NOMO-1 treated with DMSO at 0.1 percent for 48 hours (cell line): ENCODE results near the gene TTYH1.

Experiments
- DNase-seq: peaks from one replicate; lab custom pipeline; 2025; ENCODE audit not compliant: unreplicated experiment; lab: John Stamatoyannopoulos, UW

TTYH1 gene

GRCh38 chr19:54392105-54392504 lies 23.2 kb upstream of the TTYH1 start:
- no peak for DNase-seq

GRCh38 chr19:54393381-54393780 lies 21.9 kb upstream of the TTYH1 start:
- no peak for DNase-seq

- no peak for DNase-seq
Observed at GRCh38 chr19:54395685-54396084, 19.6 kb upstream of the TTYH1 start.

- DNase-seq, result no peak
Observed at GRCh38 chr19:54399189-54399588, 16.1 kb upstream of the TTYH1 start.

GRCh38 chr19:54400913-54401312 lies 14.4 kb upstream of the TTYH1 start:
- no peak for DNase-seq

- no peak for DNase-seq
Observed at GRCh38 chr19:54403054-54403453, 12.2 kb upstream of the TTYH1 start.

- no peak for DNase-seq
Observed at GRCh38 chr19:54405628-54406027, 9.6 kb upstream of the TTYH1 start.

GRCh38 chr19:54407780-54408179 lies 7.5 kb upstream of the TTYH1 start:
- DNase-seq, result no peak

GRCh38 chr19:54408456-54409026 lies 6.7 kb upstream of the TTYH1 start:
- no peak for DNase-seq

- DNase-seq, result no peak
Observed at GRCh38 chr19:54411033-54411432, 4.2 kb upstream of the TTYH1 start.

- DNase-seq, result no peak
Observed at GRCh38 chr19:54412877-54413276, 2.4 kb upstream of the TTYH1 start.

GRCh38 chr19:54414156-54414555 lies 1.1 kb upstream of the TTYH1 start:
- DNase-seq, result no peak

GRCh38 chr19:54415901-54416673 lies 823 bp downstream of the TTYH1 start:
- no peak for DNase-seq

- DNase-seq, result no peak
Observed at GRCh38 chr19:54416695-54417491, 1.6 kb downstream of the TTYH1 start.

- peak; percentile 33 for DNase-seq
Observed at GRCh38 chr19:54418030-54418929, 3.0 kb downstream of the TTYH1 start.

- DNase-seq, result no peak
Observed at GRCh38 chr19:54418930-54419800, 3.9 kb downstream of the TTYH1 start.

GRCh38 chr19:54420068-54420382 lies 4.8 kb downstream of the TTYH1 start:
- no peak for DNase-seq

- DNase-seq, result no peak
Observed at GRCh38 chr19:54420383-54421168, 5.3 kb downstream of the TTYH1 start.

GRCh38 chr19:54421169-54421516 lies 5.9 kb downstream of the TTYH1 start:
- no peak for DNase-seq

- DNase-seq, result no peak
Observed at GRCh38 chr19:54421521-54421920, 6.3 kb downstream of the TTYH1 start.
